GM10847 (cell line): ENCODE data around the gene CAPS.

Experiments used
- POLR2A ChIP-seq: IDR thresholded peaks from 2 replicates; pipeline ENCODE4 v1.6.1; 2011; ENCODE audit not compliant: insufficient read length; ENCODE audit errors: extremely low read depth

Gene CAPS

DNA sequence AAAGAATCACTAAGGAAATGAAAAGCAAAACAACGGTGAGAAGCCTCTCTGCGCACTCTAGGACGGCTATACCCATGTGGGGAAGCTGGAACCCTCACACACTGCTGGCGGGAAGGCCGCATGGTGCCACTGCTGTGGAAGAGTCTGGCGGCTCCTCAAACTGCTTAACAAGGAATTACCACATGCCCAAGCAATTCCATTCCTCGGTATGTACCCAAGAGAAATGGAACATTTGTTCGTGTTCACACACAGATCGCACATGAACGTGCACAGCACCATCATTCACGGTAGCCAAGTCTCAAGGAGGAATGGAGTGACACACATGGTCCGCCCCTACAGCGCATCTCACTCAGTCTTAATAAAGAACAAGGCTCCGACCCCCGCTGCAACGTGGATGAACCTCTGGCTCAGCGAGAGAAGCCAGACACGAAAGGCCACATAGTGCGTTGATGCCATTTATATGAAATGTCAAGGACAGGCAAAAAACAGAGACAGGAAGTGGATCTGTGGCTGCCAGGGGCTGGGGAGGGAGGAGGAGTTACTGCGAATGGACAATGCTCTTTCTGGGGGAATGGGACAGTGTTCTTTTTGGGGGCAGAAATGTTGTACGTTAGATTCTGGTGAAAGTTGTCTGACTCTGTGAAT, 7.6 kb downstream of the CAPS start:
- no peak for TF ChIP-seq POLR2A

DNA sequence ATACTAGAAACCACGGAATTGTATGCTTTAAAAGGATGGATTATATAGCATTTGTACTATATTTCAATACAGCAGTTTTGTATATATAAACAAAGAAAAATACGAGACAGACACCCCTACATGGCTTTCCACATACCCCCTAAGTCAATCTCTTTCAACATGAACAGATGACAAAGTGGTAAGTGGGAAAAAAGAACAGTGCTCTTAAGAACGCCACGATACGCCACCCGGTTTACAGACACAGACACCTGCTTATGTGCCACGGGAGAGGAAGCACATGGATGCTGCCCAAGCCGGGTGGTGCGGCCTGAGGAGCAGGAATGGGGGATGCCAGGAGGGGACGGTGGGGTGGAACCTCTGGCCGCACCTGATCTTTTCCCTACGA, 8.1 kb downstream of the CAPS start:
- no peak for TF ChIP-seq POLR2A

DNA sequence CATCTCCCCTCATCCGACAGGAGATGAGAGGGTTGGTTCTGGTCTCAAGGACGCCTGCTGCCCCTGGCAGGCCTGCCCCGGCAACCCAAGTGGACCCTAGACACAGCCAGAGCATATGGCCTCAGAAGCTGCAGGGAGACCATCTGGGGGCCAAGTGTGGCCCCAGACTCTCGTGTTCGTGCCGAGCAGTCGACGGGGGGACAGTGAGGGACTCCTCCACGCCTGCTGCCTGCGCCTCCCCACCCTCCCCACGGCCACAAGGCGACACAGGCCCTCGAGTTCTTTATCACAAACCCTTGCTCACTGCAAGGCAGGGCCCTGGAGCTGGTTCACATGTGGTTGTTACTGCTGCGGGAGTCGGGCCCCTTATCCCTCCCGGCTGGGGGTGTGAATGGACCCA, 9.3 kb downstream of the CAPS start:
- no peak for TF ChIP-seq POLR2A

DNA sequence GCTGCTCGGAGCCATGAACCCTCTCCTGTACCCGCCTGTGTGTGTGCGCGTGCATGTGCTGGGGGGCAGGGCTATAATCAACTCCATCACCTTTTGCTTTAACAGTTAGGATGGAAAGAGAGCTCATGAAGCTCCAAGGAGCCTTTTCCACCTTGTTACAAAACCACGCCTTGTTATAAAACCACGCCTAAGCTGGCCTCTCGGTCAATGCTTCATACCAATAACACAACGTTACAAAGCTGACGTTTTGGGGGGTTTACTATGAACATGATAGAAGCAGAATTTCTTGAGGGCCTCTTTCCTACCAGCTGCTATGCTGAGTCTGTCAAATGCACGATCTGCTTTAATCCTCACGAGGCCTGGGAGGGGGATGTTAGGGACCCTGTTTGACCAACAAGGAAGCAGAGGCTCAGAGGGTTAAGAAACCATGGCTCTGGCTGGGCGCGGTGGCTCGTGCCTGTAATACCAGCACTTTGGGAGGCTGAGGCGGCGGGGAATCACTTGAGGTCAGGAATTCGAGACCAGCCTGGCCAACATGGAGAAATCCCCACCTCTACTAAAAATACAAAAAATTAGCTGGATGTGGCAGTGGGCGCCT, 11.9 kb downstream of the CAPS start:
- no peak for TF ChIP-seq POLR2A

DNA sequence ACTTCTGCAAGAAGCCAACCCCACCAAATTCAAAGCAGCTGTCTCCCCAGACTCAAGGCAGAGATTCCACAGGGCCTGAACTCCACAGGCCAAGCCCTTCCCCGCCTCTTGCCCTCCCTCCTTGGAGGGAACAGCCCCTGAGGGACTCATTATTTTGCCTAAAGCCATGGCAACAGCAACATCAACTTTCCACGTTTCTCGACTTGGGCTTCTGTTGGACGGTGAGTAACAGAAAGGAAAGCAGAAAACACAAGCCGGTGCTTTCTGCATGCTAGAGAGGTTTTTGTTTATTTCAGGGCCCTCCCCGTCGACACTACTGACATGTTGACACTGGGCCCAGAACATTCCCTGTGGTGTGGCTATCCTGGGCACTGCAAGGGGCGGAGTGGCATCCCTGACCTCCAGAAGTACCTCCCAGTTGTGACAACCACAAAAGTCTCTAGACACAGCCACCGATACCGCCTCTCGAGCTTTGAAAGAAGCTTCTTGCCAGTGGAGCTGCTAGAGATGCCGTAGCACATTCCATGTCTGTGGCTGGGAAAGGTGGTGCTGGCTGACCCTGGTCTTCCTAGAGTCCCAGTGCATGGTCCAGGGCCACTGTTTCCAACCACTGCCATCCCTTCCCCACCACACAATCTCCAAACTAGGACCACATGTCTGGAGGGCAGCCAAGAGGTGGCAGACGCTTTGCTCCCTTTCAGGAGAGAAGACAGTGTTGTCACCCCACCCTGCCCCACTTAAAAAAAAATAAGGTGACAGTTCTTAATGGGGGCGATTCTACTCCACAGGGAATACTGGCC, 12.8 kb downstream of the CAPS start:
- TF ChIP-seq POLR2A, result no peak

DNA sequence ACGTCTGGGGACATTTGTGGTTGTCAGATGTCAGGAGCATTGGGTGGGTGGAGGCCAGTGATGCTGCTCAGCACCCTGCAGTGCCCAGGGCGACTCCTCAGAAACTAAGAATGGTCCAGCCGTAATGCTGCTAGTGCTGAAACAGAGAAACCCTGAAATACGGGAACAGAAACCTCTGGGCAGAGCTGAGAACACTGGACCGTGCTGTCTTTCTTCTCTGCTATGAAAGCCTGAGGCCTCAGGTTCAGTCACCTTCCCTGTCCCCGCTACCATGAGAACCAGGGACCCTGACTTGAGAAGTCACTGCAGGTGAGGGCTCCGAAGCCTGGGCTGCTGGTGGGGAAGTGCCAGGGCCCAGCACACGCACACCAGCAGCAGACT, 13.4 kb downstream of the CAPS start:
- TF ChIP-seq POLR2A, result no peak

DNA sequence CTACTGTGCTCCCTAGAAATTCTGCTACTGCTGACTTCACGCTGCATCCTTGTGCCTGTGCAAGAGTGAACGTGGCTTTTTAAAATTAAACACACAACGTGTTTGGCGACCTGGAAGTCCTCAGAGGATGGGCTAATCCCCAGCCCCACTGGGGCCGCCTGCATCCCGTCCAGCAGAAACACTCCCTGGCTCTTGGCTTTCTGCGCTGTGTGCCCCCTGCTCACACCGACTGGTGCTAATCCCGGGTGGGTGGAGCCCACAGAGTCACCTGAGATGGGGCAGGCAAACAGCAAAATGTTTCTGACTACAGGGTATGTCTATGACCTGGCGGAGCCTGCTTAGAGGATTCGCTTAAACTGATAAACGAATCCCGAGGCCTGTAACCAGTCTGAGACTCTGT, 15.1 kb downstream of the CAPS start:
- TF ChIP-seq POLR2A, result no peak

DNA sequence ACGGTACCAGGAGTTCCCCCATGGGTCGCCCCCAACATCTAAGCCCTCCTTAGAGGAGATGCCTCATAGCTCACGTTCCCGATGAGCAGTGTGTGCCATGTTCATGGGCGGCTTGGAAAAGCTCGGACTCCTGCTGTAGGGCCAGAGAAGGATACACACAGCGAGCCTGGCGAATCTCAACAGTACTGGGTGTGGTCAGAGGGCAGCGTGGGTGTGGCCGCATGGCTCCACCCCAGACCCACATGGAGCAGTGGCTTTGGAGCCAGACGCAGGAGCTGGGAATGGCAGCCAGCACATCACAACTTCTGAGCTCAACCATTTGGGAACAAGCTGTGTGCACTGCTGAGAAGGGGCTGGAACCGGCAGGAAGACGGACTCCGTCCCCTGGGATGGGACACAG, 15.6 kb downstream of the CAPS start:
- no peak for TF ChIP-seq POLR2A

DNA sequence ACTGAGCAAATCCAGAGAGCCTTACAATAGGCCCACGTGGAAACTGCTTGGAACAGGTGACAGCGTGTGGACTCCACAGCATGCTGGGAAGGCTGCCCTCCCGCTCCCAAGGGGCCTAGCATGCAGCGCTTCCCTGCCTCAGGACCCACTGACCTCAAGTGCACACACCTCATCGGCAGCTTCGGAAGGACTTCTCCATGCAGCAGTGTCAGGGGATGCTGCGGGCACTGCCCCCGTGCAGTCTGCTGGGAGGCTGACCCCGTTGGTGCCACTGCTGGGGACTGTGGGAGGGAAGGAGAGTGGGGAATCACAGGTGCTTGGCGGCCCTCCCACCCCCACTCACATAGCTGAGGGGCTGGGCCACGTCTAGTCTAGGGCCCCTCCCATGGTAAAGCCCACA, 17.2 kb downstream of the CAPS start:
- TF ChIP-seq POLR2A, result no peak

DNA sequence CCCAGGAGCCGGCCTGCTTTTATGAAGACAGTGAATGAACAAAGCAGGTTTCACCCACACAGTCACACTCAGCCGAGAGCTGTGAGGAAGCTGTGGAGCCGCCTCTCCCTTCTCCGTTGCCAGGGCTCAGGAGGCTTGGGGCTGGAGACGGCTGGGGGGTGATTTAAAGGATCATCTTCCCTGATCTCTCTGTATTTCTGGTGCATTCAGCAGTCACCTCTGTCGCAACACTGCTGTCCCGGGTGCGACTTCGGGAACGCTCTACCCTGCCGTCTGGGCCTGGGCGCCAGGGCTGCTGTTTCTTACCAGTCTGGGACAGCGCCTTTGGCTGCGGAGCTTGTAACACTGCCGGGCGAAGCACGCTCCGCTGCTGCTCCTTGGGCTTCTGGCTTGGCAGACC, 18.1 kb downstream of the CAPS start:
- TF ChIP-seq POLR2A, result no peak

DNA sequence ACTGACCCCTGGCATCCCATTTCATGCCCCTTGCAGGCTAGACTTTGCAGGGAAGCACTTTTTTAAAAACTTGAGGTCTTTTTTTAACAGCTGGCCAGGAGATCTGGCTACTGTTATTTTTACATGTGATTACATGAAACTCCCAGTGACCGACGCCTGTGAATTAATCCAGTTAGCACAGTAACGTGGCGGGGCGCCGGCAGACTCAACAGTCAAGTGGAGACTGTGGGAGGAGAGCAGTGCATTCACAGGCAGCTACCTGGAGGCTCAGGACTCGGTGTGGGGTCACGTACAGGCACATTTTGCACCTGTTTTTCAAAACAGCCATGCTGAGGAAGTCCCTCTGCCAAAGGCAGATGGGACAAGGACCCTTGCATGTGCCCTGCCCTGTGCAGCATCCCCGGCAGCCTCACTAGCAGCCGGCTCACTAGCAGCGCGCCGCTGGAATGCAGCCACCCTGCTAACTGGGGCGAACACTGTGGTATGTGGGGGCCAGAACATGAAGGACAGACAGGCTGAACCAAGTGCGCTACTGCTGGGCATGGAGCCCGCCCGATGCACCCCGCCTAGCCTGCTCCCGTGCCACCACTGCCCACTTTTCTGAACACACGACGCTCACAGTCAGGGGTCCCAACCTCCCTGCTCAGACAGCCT, 18.7 kb downstream of the CAPS start:
- TF ChIP-seq POLR2A, result no peak

DNA sequence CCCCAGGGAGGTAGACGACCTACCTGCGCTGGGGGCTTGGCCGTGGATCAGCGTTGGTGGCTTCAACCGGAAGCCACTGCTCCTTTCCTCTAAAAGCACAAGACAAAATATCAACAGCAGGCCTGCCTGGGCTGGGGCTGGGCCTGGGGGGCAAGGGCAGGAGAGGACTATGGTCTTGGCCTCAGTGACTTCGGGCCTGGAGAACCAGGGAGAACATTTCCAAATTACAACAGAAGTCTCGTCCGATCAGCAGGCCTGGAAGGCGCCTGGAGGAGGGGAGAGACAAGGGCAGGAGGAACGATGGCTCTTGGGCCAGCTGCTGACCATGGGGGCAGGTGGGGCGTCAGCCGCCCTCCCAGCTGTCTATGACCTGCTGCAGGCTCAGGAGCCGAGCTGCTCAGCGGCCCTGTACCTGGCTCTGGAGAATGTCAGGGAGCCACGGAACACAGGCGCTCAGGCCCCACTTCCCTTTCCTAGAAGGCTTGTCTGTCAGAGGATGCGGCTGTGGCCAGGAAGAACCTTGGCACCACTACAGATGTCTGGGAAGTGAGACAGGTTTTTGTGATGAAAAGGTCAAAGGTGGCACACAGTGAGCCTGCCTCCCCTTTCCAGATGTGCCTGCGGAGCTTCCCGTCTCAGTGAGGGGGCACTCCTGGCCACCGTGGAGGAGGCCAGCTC, 19.5 kb downstream of the CAPS start:
- TF ChIP-seq POLR2A, result no peak

DNA sequence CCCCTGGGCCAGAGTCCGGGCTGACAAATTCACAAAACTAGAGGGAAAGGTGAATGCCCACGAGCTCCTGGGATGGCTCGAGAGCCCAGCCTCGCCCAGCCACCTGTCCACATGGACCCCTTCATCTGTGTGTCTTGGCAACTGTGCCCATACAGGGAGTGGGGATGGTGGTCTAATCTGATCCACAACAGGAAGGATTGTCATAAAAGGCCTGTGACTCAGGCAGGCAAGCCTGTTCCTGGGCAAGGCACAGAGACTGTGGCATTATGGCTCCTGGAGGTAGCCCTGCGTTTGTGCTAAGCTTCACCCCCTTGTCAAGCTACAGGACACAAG, 20.0 kb downstream of the CAPS start:
- no peak for TF ChIP-seq POLR2A

DNA sequence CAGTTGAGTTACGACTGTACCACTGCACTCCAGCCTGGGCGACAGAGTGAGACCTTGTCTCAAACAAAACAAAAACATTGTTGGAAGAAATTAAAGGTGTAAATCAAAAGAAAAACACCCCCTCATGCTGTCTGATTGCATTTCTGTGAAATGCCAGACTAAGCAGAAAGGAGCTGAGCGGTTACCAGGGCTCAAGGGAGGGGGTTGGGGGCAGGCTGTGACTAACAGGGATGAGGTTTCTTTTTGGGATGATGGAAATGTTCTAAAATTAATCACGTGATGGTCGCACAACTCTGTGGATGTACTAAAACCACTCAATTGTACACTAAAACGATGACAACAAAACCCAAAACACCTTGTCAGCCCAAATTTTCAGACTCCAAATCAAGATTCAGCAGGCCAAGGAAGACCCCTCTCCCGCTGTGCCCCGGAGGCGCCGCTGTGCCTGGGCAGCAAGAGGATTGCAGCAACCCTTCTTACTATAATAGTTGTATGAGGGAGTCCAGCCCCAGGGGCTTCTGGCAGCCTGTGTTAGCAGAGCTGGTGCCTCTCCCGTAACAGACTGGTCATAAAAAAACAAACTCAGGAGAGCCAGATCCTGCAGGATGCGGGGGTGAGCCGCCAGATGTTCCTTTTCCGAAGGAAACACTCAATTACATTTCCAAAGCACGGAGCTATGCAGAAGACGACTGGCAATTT, 20.9 kb downstream of the CAPS start:
- no peak for TF ChIP-seq POLR2A
